Measurements from ENCODE around the gene FKBP14.

The FKBP14 gene

DNA sequence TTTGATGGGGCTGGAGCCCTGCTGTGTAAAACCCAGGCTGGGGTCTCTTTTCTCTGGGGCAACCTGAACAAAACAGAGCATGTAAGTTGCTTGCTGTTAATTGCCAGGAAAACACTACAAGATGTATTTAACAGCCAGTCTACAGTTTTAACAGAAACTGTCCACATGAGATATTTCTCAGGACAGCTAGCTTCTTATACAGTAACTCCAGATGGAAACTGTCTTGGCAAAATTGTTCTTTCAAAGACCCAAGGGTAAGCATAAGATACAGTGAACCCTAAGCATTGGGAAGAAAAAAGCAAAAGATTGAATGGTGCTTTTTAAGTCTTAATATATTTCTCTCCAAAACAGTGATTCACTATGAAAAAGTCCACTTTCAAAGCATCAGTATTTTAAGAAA, 8.1 kb downstream of the FKBP14 start:
- H3K27me3 ChIP-seq (replicated peaks; ENCODE audit: control insufficient read depth, insufficient read depth, low read length), result no peaks in the 10 kb centered on the region
- peaks cover 5% of the 10 kb centered on the region for H3K36me3 ChIP-seq (ENCODE audit: control insufficient read depth, insufficient read depth, low read length)
- TF ChIP-seq, protein P1, sequence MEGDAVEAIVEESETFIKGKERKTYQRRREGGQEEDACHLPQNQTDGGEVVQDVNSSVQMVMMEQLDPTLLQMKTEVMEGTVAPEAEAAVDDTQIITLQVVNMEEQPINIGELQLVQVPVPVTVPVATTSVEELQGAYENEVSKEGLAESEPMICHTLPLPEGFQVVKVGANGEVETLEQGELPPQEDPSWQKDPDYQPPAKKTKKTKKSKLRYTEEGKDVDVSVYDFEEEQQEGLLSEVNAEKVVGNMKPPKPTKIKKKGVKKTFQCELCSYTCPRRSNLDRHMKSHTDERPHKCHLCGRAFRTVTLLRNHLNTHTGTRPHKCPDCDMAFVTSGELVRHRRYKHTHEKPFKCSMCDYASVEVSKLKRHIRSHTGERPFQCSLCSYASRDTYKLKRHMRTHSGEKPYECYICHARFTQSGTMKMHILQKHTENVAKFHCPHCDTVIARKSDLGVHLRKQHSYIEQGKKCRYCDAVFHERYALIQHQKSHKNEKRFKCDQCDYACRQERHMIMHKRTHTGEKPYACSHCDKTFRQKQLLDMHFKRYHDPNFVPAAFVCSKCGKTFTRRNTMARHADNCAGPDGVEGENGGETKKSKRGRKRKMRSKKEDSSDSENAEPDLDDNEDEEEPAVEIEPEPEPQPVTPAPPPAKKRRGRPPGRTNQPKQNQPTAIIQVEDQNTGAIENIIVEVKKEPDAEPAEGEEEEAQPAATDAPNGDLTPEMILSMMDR (IDR thresholded peaks at IDR 0.05; ENCODE audit: insufficient read depth, low read length, poor library complexity, severe bottlenecking), result no peak
- no peak for DNase-seq (ENCODE audit: extremely low read depth, insufficient read length)
- no peak overlapping the region for H3K4me3 ChIP-seq (replicated peaks; ENCODE audit: low read depth, low read length)

- H3K27me3 ChIP-seq (replicated peaks; ENCODE audit: control insufficient read depth, insufficient read depth, low read length), result no peaks in the 10 kb centered on the region
- peaks cover 2% of the 10 kb centered on the region for H3K36me3 ChIP-seq (ENCODE audit: control insufficient read depth, insufficient read depth, low read length)
- H3K4me3 ChIP-seq (replicated peaks; ENCODE audit: low read depth, low read length), result no peak overlapping the region
- TF ChIP-seq, protein P1 (IDR thresholded peaks at IDR 0.05; ENCODE audit: insufficient read depth, low read length, poor library complexity, severe bottlenecking), result no peak
- no peak for DNase-seq (ENCODE audit: extremely low read depth, insufficient read length)
Measured at GRCh38 chr7:30012757-30013156, 13.7 kb downstream of the FKBP14 start.

GRCh38 chr7:30010021-30010420, 16.5 kb downstream of the FKBP14 start:
- Histone ChIP-seq H3K4me3 (replicated peaks; ENCODE audit: low read depth, low read length) (no peak overlapping the region), H3K27me3 (replicated peaks; ENCODE audit: control insufficient read depth, insufficient read depth, low read length) (no peaks in the 10 kb centered on the region), H3K36me3 (ENCODE audit: control insufficient read depth, insufficient read depth, low read length) (peaks cover 2% of the 10 kb centered on the region; the same call in 1 of the 2 replicates)
- TF ChIP-seq, protein P1 (IDR thresholded peaks at IDR 0.05; ENCODE audit: insufficient read depth, low read length, poor library complexity, severe bottlenecking), result no peak
- DNase-seq (ENCODE audit: extremely low read depth, insufficient read length), result no peak

GRCh38 chr7:30005464-30005863, 21.0 kb downstream of the FKBP14 start:
- Histone ChIP-seq H3K27me3 (replicated peaks; ENCODE audit: control insufficient read depth, insufficient read depth, low read length) (no peaks in the 10 kb centered on the region), H3K36me3 (ENCODE audit: control insufficient read depth, insufficient read depth, low read length) (no peaks in the 10 kb centered on the region), H3K4me3 (replicated peaks; ENCODE audit: low read depth, low read length) (no peak overlapping the region)
- DNase-seq (ENCODE audit: extremely low read depth, insufficient read length), result no peak
- TF ChIP-seq, protein P1 (IDR thresholded peaks at IDR 0.05; ENCODE audit: insufficient read depth, low read length, poor library complexity, severe bottlenecking), result no peak

GRCh38 chr7:30003098-30003497, 23.4 kb downstream of the FKBP14 start:
- Histone ChIP-seq H3K27me3 (replicated peaks; ENCODE audit: control insufficient read depth, insufficient read depth, low read length) (no peaks in the 10 kb centered on the region), H3K4me3 (replicated peaks; ENCODE audit: low read depth, low read length) (no peak overlapping the region), H3K36me3 (ENCODE audit: control insufficient read depth, insufficient read depth, low read length) (no peaks in the 10 kb centered on the region)
- DNase-seq (ENCODE audit: extremely low read depth, insufficient read length), result no peak
- TF ChIP-seq, protein P1 (IDR thresholded peaks at IDR 0.05; ENCODE audit: insufficient read depth, low read length, poor library complexity, severe bottlenecking), result no peak

- no peaks in the 10 kb centered on the region for H3K36me3 ChIP-seq (ENCODE audit: control insufficient read depth, insufficient read depth, low read length)
- no peaks in the 10 kb centered on the region for H3K27me3 ChIP-seq (replicated peaks; ENCODE audit: control insufficient read depth, insufficient read depth, low read length)
- no peak overlapping the region for H3K4me3 ChIP-seq (replicated peaks; ENCODE audit: low read depth, low read length)
- DNase-seq (ENCODE audit: extremely low read depth, insufficient read length), result no peak
- TF ChIP-seq, protein P1 (IDR thresholded peaks at IDR 0.05; ENCODE audit: insufficient read depth, low read length, poor library complexity, severe bottlenecking), result no peak
Measured at GRCh38 chr7:30001998-30002397, 24.5 kb downstream of the FKBP14 start.
